ENCODE results near the gene DMBX1. TPM values are rescaled to one million over a fixed set of nuclear protein-coding genes. Genes with fewer than 3 reads are reported as not detected.

DMBX1 gene
- total and polyA plus RNA-seq, 4 donors = not detected

GRCh38 chr1:46530791-46531409 lies 41.3 kb downstream of the DMBX1 start:
- Histone ChIP-seq H3K27ac (ENCODE audit: low read depth in 1 of 2, low read length in 2 of 2) (no peak overlapping the region), H3K9ac (ENCODE audit: low read depth in 1 of 2, low read length in 2 of 2) (no peak overlapping the region), H3K4me1 (ENCODE audit: control insufficient read depth in 4 of 4, insufficient read depth in 4 of 4, low read length in 3 of 4) (peaks cover 4 to 21% (median 15%) of the 10 kb centered on the region in 4 donors), H3K27me3 (ENCODE audit: control insufficient read depth in 4 of 4, insufficient read depth in 4 of 4, low read length in 3 of 4) (peaks cover 0 to 8% (median under 1%) of the 10 kb centered on the region in 4 donors), H3K36me3 (ENCODE audit: control insufficient read depth in 4 of 4, insufficient read depth in 3 of 4, low read depth in 1 of 4, low read length in 3 of 4) (no peaks in the 10 kb centered on the region), H3K4me3 (ENCODE audit: low read depth in 1 of 3, low read length in 3 of 3) (no peak overlapping the region), H3K9me3 (ENCODE audit: control insufficient read depth in 4 of 4, low read length in 3 of 4) (no peaks in the 10 kb centered on the region)
- 64% methylated on average over 6 of the region's 6 CpGs for WGBS
- TF ChIP-seq HNF4G (IDR thresholded peaks at IDR 0.05) = no peak
- TF ChIP-seq CTCF (IDR thresholded peaks at IDR 0.05; ENCODE audit: low read depth, low read length, missing input control) = no peak
- TF ChIP-seq ZBTB33 (IDR thresholded peaks at IDR 0.05) = no peak
- no peak for TF ChIP-seq NR2F2 (IDR thresholded peaks at IDR 0.05)
- no peak for TF ChIP-seq RXRA (IDR thresholded peaks at IDR 0.05)
- no peak for TF ChIP-seq HNF4A (conservative IDR thresholded peaks at IDR 0.05)
- TF ChIP-seq FOXA1 (IDR thresholded peaks at IDR 0.05) = no peak
- no peak for TF ChIP-seq RAD21 (IDR thresholded peaks at IDR 0.05)
- TF ChIP-seq JUND (IDR thresholded peaks at IDR 0.05) = no peak
- no peak for TF ChIP-seq REST (IDR thresholded peaks at IDR 0.05)
- TF ChIP-seq SP1 (IDR thresholded peaks at IDR 0.05) = no peak
- TF ChIP-seq MAX (IDR thresholded peaks at IDR 0.05) = no peak
- TF ChIP-seq GABPA (IDR thresholded peaks at IDR 0.05 in 1 of 2, conservative IDR thresholded peaks at IDR 0.05 in 1 of 2) = no peak
- TF ChIP-seq ATF3 (IDR thresholded peaks at IDR 0.05) = no peak
- TF ChIP-seq TAF1 (conservative IDR thresholded peaks at IDR 0.05) = no peak
- TF ChIP-seq YY1 (IDR thresholded peaks at IDR 0.05) = no peak
- no peak for TF ChIP-seq EGR1 (IDR thresholded peaks at IDR 0.05; ENCODE audit: low read depth in 2 of 2)
- no peak for TF ChIP-seq FOXA2 (IDR thresholded peaks at IDR 0.05)
- DNase-seq (ENCODE audit: low spot score) = no peak
